ENCODE results near the gene TLX3.

Gene TLX3

GRCh38 chr5:171300358-171300757 is 8.7 kb upstream of the TLX3 start:
- no peak for DNase-seq (ENCODE audit: low read depth in 2 of 3, low spot score in 2 of 3)

GRCh38 chr5:171306166-171306565 is 2.9 kb upstream of the TLX3 start:
- no peak for DNase-seq (ENCODE audit: low read depth in 2 of 3, low spot score in 2 of 3)

GRCh38 chr5:171306781-171307591 is 2.1 kb upstream of the TLX3 start:
- DNase-seq (ENCODE audit: low read depth in 2 of 3, low spot score in 2 of 3): no peak

GRCh38 chr5:171307789-171308452 is 1.1 kb upstream of the TLX3 start:
- DNase-seq (ENCODE audit: low read depth in 2 of 3, low spot score in 2 of 3): no peak

- no peak for DNase-seq (ENCODE audit: low read depth in 2 of 3, low spot score in 2 of 3)
Observed at GRCh38 chr5:171309276-171310211, 496 bp downstream of the TLX3 start.

- no peak for DNase-seq (ENCODE audit: low read depth in 2 of 3, low spot score in 2 of 3)
Observed at GRCh38 chr5:171310212-171310818, 1.3 kb downstream of the TLX3 start.

- DNase-seq (ENCODE audit: low read depth in 2 of 3, low spot score in 2 of 3): no peak
Observed at GRCh38 chr5:171310819-171311321, 1.8 kb downstream of the TLX3 start.

GRCh38 chr5:171311322-171312077 is 2.5 kb downstream of the TLX3 start:
- no peak for DNase-seq (ENCODE audit: low read depth in 2 of 3, low spot score in 2 of 3)

GRCh38 chr5:171312129-171312974 is 3.3 kb downstream of the TLX3 start:
- DNase-seq (ENCODE audit: low read depth in 2 of 3, low spot score in 2 of 3): no peak

- no peak for DNase-seq (ENCODE audit: low read depth in 2 of 3, low spot score in 2 of 3)
Observed at GRCh38 chr5:171313481-171314206, 4.6 kb downstream of the TLX3 start.

GRCh38 chr5:171314728-171315385 is 5.8 kb downstream of the TLX3 start:
- DNase-seq (ENCODE audit: low read depth in 2 of 3, low spot score in 2 of 3): no peak

GRCh38 chr5:171315386-171315891 is 6.4 kb downstream of the TLX3 start:
- no peak for DNase-seq (ENCODE audit: low read depth in 2 of 3, low spot score in 2 of 3)

- no peak for DNase-seq (ENCODE audit: low read depth in 2 of 3, low spot score in 2 of 3)
Observed at GRCh38 chr5:171315925-171316257, 6.8 kb downstream of the TLX3 start.

GRCh38 chr5:171316258-171317121 is 7.4 kb downstream of the TLX3 start:
- DNase-seq (ENCODE audit: low read depth in 2 of 3, low spot score in 2 of 3): no peak

GRCh38 chr5:171317230-171317629 is 8.2 kb downstream of the TLX3 start:
- DNase-seq (ENCODE audit: low read depth in 2 of 3, low spot score in 2 of 3): no peak

GRCh38 chr5:171318026-171318425 is 9.0 kb downstream of the TLX3 start:
- DNase-seq (ENCODE audit: low read depth in 2 of 3, low spot score in 2 of 3): no peak

GRCh38 chr5:171321447-171321846 is 12.4 kb downstream of the TLX3 start:
- DNase-seq (ENCODE audit: low read depth in 2 of 3, low spot score in 2 of 3): no peak
